ENCODE measurements around the gene GIMD1.
A peak's percentile ranks its signal among the peaks of the same experiment; 100 is the strongest.
"Not testable (repeated sequence)": the region's sequence is repeated elsewhere in the genome, so short reads cannot be mapped to it uniquely, and the experiment has no call there.

GIMD1 gene

DNA sequence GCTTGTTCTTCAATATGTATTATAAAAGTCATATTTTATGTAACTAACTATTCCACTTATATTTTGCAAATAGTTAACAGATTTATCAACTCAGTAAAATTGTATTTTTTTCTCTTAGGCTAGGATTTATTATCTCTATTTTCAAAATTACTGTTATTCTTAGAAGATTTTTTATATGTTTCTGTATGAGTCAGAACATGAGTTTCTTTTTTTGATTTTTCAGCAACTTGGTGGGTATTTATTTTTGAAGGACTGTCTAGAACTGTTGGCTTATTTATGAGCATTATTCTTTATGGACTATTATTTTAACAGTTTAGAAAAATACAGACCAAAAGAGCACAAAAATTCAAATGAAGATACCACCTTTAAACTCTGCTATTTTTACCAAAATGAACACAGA is 45.5 kb downstream of the GIMD1 start:
- H3K9me3 ChIP-seq (ENCODE audit: insufficient read depth, low read depth, low read length), result peaks cover 6% of the 10 kb centered on the region; the same call in 1 of the 2 replicates
- H3K4me3 ChIP-seq (ENCODE audit: low read length), result no peak overlapping the region
- peaks cover 22% of the 10 kb centered on the region for H3K36me3 ChIP-seq (ENCODE audit: insufficient read depth, low read depth, low read length)
- H3K27ac ChIP-seq (ENCODE audit: low read length), result no peak overlapping the region
- H3K27me3 ChIP-seq (ENCODE audit: insufficient read depth, low read length), result no peaks in the 10 kb centered on the region
- no peak overlapping the region for H3K9ac ChIP-seq (ENCODE audit: low read depth, low read length)
- no peaks in the 10 kb centered on the region for H3K4me1 ChIP-seq (ENCODE audit: insufficient read depth, low read length)

DNA sequence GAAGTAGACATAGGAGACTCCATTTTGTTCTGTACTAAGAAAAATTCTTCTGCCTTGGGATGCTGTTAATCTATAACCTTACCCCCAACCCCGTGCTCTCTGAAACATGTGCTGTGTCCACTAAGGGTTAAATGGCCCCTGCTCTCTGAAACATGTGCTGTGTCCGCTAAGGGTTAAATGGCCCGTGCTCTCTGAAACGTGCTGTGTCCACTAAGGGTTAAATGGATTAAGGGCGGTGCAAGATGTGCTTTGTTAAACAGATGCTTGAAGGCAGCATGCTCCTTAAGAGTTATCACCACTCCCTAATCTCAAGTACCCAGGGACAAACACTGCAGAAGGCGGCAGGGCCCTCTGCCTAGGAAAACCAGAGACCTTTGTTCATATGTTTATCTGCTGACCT is 46.8 kb downstream of the GIMD1 start:
- not testable (repeated sequence) for H3K27ac ChIP-seq (ENCODE audit: low read length); H3K9ac ChIP-seq (ENCODE audit: low read depth, low read length); H3K4me3 ChIP-seq (ENCODE audit: low read length); H3K9me3 ChIP-seq (ENCODE audit: insufficient read depth, low read depth, low read length); H3K27me3 ChIP-seq (ENCODE audit: insufficient read depth, low read length); H3K4me1 ChIP-seq (ENCODE audit: insufficient read depth, low read length); H3K36me3 ChIP-seq (ENCODE audit: insufficient read depth, low read depth, low read length)

DNA sequence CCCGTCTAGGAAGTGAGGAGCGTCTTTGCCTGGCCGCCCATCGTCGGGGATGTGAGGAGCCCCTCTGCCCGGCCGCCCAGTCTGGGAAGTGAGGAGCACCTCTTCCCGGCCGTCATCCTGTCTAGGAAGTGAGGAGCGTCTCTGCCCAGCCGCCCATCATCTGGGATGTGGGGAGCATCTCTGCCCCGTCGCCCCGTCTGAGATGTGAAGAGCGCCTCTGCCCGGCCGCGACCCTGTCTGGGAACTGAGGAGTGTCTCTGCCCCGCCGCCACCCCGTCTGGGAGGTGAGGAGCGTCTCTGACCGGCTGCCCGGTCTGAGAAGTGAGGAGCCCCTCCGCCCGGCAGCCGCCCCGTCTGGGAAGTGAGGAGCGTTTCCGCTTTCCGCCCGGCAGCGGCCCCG is 47.4 kb downstream of the GIMD1 start:
- H3K27me3 ChIP-seq (ENCODE audit: insufficient read depth, low read length); H3K4me3 ChIP-seq (ENCODE audit: low read length); H3K36me3 ChIP-seq (ENCODE audit: insufficient read depth, low read depth, low read length); H3K9me3 ChIP-seq (ENCODE audit: insufficient read depth, low read depth, low read length); H3K27ac ChIP-seq (ENCODE audit: low read length); H3K4me1 ChIP-seq (ENCODE audit: insufficient read depth, low read length); H3K9ac ChIP-seq (ENCODE audit: low read depth, low read length): not testable (repeated sequence)

DNA sequence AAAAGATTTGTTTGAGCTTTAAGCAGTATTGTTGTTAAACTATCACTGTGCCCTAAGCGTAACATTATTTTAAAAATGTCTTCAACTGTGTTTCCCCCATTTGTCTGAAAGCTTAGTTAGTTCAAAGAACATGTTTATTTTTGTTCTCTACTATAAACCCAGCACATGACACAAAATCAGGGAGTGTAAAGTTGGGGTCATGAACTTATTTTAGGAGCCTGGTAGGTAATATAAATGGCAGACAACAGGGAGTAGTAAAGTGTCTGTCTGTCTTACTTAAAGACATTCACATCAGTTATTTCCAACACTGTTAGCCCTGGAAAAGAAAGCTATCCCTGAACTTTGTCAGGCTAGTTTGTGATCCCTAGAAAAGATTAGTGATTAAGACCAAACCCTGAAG is 48.3 kb downstream of the GIMD1 start:
- H3K4me1 ChIP-seq (ENCODE audit: insufficient read depth, low read length), result peaks cover 5% of the 10 kb centered on the region; the same call in 1 of the 2 replicates

DNA sequence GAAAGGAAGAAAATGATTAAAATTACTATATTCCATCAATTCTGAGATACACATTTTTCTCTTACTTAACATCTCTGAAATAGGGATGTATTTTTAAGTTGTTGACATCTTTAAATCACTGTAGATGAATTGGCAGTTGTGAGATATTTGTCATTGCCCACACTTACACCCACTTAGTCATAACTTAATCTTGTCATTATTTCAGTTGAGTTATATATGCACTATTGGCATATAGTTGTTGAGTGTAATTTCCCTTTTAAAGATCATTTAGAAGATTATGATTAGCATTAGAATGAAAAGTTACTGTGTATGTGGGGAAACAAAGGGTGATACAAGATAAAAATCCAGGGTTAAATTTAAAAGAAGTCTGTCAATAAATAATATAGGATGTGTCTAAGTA is 50.1 kb downstream of the GIMD1 start:
- Histone ChIP-seq H3K9ac (ENCODE audit: low read depth, low read length) (no peak overlapping the region), H3K4me1 (ENCODE audit: insufficient read depth, low read length) (peaks cover 5% of the 10 kb centered on the region; the same call in 1 of the 2 replicates), H3K36me3 (ENCODE audit: insufficient read depth, low read depth, low read length) (no peaks in the 10 kb centered on the region), H3K27ac (ENCODE audit: low read length) (no peak overlapping the region), H3K4me3 (ENCODE audit: low read length) (no peak overlapping the region), H3K9me3 (ENCODE audit: insufficient read depth, low read depth, low read length) (peaks cover 6% of the 10 kb centered on the region; the same call in 1 of the 2 replicates), H3K27me3 (ENCODE audit: insufficient read depth, low read length) (no peaks in the 10 kb centered on the region)

More for the DNA sequence above, 48.3 kb downstream of the GIMD1 start:
- Histone ChIP-seq H3K9me3 (ENCODE audit: insufficient read depth, low read depth, low read length) (peaks cover 6% of the 10 kb centered on the region; the same call in 1 of the 2 replicates), H3K9ac (ENCODE audit: low read depth, low read length) (no peak overlapping the region), H3K27ac (ENCODE audit: low read length) (no peak overlapping the region), H3K36me3 (ENCODE audit: insufficient read depth, low read depth, low read length) (no peaks in the 10 kb centered on the region), H3K4me3 (ENCODE audit: low read length) (no peak overlapping the region), H3K27me3 (ENCODE audit: insufficient read depth, low read length) (no peaks in the 10 kb centered on the region)

DNA sequence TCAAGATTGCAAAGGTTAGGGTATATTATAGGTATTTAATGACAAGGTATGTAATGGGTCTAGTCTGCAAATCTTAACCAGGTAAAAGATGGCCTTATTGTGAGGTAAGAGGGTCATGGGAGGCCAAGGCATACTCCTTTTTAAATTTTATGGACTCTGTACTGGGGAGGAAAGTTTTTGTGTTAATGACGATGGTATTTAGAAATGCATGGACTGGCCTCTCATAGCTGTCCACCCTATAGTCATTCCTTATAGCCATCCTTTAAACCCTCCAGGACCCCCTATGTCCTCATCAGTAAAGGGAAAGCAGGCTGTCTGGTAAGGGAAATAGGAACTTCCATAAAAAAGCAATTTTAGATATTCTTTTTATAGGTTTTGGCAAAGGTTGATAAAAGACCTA is 50.8 kb downstream of the GIMD1 start:
- H3K9ac ChIP-seq (ENCODE audit: low read depth, low read length), result no peak overlapping the region; the same call in 1 of the 2 replicates
- peak overlapping the region; percentile 86; the same call in 1 of the 2 replicates for H3K4me3 ChIP-seq (ENCODE audit: low read length)

DNA sequence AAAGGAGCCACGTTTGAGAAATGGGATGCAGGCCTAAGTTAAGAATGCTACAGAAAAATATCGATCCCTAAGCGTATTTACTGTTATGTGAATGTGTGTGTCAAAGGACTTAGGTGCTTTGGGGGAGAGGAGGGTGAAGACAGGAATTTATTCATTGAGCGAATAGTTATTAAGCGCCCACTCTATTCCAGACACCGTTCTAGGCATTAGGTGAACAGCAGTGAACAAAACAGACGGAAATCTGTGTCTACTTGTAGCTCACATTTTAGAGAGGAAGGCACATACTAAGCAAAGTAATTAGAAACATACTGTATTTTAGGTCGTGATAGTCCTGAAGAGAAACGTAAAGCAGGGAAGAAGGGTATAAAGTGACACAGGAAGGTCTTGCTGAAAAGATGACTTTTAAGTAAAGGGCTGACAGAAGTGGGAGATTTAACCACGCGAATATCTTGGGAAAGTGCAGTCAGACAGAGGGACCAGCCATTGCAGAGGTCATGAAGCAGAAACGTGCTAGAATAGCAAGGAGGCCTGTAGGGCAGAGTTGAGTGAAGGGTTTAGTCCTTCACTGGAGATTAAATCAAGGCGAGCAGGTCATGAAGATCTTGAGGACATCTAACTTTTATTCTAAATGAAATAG is 51.7 kb downstream of the GIMD1 start:
- H3K9me3 ChIP-seq (ENCODE audit: insufficient read depth, low read depth, low read length), result peaks cover 6% of the 10 kb centered on the region; the same call in 1 of the 2 replicates
- H3K27me3 ChIP-seq (ENCODE audit: insufficient read depth, low read length), result no peaks in the 10 kb centered on the region
- H3K4me3 ChIP-seq (ENCODE audit: low read length), result peak overlapping the region; percentile 86
- H3K36me3 ChIP-seq (ENCODE audit: insufficient read depth, low read depth, low read length), result no peaks in the 10 kb centered on the region
- H3K4me1 ChIP-seq (ENCODE audit: insufficient read depth, low read length), result peaks cover 5% of the 10 kb centered on the region; the same call in 1 of the 2 replicates
- H3K27ac ChIP-seq (ENCODE audit: low read length), result peak overlapping the region; percentile 80
- H3K9ac ChIP-seq (ENCODE audit: low read depth, low read length), result peak overlapping the region; percentile 93

More for the DNA sequence above, 50.8 kb downstream of the GIMD1 start:
- H3K4me1 ChIP-seq (ENCODE audit: insufficient read depth, low read length), result peaks cover 5% of the 10 kb centered on the region; the same call in 1 of the 2 replicates
- H3K9me3 ChIP-seq (ENCODE audit: insufficient read depth, low read depth, low read length), result peaks cover 6% of the 10 kb centered on the region; the same call in 1 of the 2 replicates
- H3K36me3 ChIP-seq (ENCODE audit: insufficient read depth, low read depth, low read length), result no peaks in the 10 kb centered on the region
- no peak overlapping the region for H3K27ac ChIP-seq (ENCODE audit: low read length)
- H3K27me3 ChIP-seq (ENCODE audit: insufficient read depth, low read length), result no peaks in the 10 kb centered on the region

DNA sequence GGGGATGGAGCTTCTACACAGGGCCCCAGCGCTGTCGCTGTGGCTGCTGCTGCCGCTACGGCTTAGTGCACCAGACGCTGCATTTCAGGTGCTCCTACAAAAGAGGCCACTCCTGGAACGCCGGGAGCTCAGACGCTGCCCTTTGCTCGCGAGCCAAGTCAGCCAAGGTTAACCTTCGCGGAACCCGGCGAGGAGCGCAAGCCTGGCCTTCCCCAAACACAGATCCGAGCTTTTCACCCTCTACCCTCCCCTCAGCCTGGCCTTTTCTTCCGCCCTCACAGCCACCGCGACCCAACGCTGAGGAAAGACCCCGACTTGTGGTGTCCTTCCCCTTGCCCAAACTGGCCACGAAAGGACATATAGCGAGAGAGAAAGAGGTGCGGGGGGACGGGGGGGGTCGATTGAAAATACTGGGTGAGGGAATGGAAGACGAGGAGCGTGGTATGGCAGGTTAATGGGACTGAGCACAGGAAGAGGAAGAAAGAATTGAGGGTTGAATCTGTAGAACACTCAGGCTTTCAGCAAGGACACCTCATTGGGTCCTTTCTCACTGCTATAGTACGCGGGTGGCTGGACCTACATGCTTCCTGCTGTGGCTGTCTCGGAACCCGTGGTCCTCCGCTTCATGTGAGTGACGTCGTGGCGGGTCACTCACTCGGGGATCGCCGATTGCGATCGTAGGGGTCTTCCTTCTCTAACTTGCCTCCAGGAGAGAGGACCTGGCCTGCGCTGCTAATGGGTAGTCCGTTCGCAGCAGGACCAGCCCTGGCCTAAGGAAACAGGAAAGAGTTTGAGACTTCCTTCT is 52.4 kb downstream of the GIMD1 start, which contains the start of the genes AIMP1 and TBCK:
AIMP1 (plus strand) TSS at position 583 of the 805 bp plus-strand sequence. CDS start 8,460 bp downstream, outside the sequence.
TBCK (minus strand) TSS at position 242 of the 805 bp plus-strand sequence. CDS start 7,249 bp downstream, outside the sequence.
- peaks cover 5% of the 10 kb centered on the region; the same call in 1 of the 2 replicates for H3K4me1 ChIP-seq (ENCODE audit: insufficient read depth, low read length)

DNA sequence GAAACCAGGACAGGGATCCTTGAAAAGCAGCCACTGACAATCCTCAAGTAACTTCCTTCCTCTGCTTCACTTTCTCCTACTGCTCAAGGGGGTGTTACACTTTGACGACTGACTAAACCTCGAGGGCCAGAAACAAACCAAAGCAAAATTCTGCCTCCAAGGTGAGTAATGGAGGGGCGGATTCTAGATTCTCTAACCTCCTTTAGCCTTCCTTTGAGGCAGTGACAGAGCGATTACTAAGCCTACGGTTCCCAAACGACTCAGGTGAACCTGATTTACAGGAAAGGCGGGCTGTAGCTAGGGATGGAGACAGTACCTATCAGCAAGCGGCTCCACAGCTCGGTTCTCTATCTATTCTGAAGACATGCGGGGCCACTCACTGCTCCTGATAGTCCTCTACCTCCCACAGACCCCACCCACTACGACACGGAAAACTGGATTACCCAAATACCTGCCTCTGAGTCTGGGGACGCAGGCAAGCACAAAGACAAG is 53.1 kb downstream of the GIMD1 start:
- Histone ChIP-seq H3K4me3 (ENCODE audit: low read length) (peak overlapping the region; percentile 86), H3K27me3 (ENCODE audit: insufficient read depth, low read length) (no peaks in the 10 kb centered on the region), H3K9me3 (ENCODE audit: insufficient read depth, low read depth, low read length) (peaks cover 3% of the 10 kb centered on the region; the same call in 1 of the 2 replicates), H3K36me3 (ENCODE audit: insufficient read depth, low read depth, low read length) (no peaks in the 10 kb centered on the region), H3K27ac (ENCODE audit: low read length) (peak overlapping the region; percentile 80), H3K4me1 (ENCODE audit: insufficient read depth, low read length) (peaks cover 5% of the 10 kb centered on the region; the same call in 1 of the 2 replicates), H3K9ac (ENCODE audit: low read depth, low read length) (peak overlapping the region; percentile 93)

More for the DNA sequence above, 52.4 kb downstream of the GIMD1 start, which contains the start of the genes AIMP1 and TBCK:
- peak within 1 kb of the TSS; percentile 86 for H3K4me3 ChIP-seq (ENCODE audit: low read length)
- no peaks in the 10 kb centered on the region for H3K27me3 ChIP-seq (ENCODE audit: insufficient read depth, low read length)
- peak within 1 kb of the TSS; percentile 80 for H3K27ac ChIP-seq (ENCODE audit: low read length)
- H3K9me3 ChIP-seq (ENCODE audit: insufficient read depth, low read depth, low read length), result peaks cover 6% of the 10 kb centered on the region; the same call in 1 of the 2 replicates
- H3K36me3 ChIP-seq (ENCODE audit: insufficient read depth, low read depth, low read length), result no peaks in the 10 kb centered on the region
- peak within 1 kb of the TSS; percentile 93 for H3K9ac ChIP-seq (ENCODE audit: low read depth, low read length)

DNA sequence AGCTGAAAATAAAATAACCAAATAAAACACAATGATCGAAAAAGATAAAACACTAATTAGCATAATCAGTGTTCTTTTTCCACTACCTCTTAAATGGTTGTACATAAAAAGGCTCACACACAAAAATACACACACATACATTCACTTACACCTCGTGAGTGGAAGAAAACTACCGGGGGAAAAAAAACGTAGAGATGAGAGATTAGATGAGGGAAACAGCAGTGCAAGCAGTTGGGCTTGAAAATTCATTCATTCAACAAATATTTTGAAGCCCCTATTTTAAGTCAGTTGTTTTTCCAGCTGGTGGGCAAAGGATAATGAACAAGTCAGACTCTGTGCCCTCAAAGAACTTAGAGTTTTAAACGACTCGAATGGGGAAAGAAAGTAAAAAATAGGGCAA is 53.6 kb downstream of the GIMD1 start:
- no peak overlapping the region for H3K27ac ChIP-seq (ENCODE audit: low read length)

DNA sequence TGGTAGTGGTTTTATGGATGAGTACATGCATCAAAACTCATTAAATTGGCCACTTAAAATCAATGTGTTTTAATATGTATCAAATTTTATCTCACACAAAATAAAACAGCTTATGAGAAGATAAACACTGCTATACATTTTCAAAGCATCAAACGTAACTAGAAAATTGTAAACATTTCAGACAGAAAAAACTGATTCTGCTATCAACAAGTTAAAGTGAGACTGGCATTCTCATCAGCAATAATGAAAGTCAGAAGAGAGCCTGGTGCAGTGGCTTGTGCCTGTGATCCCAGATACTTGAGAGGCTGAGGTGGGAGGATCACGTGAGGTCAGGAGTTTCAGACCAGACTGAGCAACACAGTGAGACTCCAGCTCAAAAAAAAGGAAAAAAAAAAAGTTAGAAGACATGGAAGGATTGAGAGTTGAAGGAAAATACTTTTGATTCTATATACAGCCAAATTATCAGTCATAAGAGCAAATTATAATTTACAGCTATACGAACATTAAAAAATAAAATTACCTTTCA is 55.5 kb downstream of the GIMD1 start:
- no peak overlapping the region for H3K27ac ChIP-seq (ENCODE audit: low read length)
- peaks cover 6% of the 10 kb centered on the region; the same call in 1 of the 2 replicates for H3K36me3 ChIP-seq (ENCODE audit: insufficient read depth, low read depth, low read length)
- peaks cover 5% of the 10 kb centered on the region; the same call in 1 of the 2 replicates for H3K4me1 ChIP-seq (ENCODE audit: insufficient read depth, low read length)
- H3K9ac ChIP-seq (ENCODE audit: low read depth, low read length), result no peak overlapping the region
- H3K4me3 ChIP-seq (ENCODE audit: low read length), result no peak overlapping the region
- H3K9me3 ChIP-seq (ENCODE audit: insufficient read depth, low read depth, low read length), result no peaks in the 10 kb centered on the region
- no peaks in the 10 kb centered on the region for H3K27me3 ChIP-seq (ENCODE audit: insufficient read depth, low read length)

More for the DNA sequence above, 53.6 kb downstream of the GIMD1 start:
- peak overlapping the region; percentile 93; the same call in 1 of the 2 replicates for H3K9ac ChIP-seq (ENCODE audit: low read depth, low read length)
- no peaks in the 10 kb centered on the region for H3K27me3 ChIP-seq (ENCODE audit: insufficient read depth, low read length)
- peaks cover 5% of the 10 kb centered on the region; the same call in 1 of the 2 replicates for H3K4me1 ChIP-seq (ENCODE audit: insufficient read depth, low read length)
- H3K4me3 ChIP-seq (ENCODE audit: low read length), result peak overlapping the region; percentile 86
- H3K9me3 ChIP-seq (ENCODE audit: insufficient read depth, low read depth, low read length), result no peaks in the 10 kb centered on the region
- H3K36me3 ChIP-seq (ENCODE audit: insufficient read depth, low read depth, low read length), result no peaks in the 10 kb centered on the region
